ENCODE data around the gene HRH3.

Gene HRH3

DNA sequence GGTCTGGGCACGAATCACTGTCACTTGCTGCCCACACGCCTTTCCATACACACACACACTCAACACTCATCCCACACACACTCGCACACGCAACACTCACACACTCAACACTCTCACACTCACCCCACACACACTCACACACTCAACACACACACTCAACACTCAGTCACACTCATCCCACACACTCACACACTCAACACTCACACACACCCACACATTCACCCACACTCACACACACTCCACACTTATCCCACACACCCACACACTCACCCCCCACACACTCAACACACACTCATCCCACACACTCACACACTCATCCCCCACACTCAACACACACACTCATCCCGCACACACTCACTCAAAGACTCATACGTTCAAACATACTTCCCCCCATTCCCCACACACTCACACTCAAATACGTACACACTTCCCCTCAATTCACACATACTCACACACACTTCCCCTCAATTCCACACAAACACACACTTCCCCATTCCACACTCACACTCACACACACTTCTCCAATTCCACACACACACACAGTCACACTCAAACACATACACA, 9.0 kb upstream of the HRH3 start:
- DNase-seq, result no peak

DNA sequence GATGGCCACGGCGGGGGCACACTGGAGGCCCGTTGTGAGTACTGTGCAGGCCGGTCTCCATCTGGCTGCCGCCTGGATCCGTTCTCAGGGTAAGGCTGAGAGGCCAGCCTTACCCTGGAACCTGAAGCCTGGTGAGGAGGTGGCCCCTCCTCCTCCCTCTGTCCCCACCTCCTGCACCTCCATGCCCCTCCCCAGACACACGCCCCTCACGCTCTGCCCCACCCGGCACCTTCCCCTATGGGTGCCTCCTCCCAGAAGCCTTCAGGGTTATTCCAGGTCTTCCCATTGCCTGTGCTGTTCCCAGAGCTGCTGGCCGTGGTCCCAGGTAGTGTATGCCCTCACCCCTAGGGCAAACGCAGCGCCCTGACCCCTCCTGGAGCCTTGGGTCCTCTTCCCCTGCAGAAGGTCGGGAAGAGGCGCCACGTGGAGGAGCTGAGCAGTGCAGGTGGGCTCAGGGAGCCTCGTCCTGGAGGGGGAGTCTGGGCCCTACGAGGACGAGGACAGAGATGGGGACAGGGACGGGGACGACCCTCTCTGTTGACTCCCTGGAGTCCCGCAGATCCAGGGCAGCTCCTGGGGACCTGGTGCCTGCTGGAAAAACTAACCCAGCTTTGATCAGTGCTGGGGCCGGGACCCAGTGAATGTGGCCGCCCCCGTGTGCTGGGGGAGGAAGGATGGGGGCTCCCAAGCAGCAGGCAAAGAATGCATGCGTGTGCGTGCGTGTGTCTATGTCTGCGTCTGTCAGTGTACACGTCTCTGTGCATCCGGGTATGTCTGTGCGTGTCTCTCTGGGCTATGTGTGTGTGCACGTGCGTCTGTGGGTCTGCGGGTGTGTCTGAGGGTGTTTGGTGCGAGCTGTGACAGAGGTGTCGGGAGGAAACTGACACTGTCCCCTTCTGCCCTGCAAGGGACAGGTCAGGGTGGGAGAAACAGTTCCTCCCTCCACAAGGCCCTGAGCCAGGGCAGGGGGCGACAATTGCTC, 8.2 kb upstream of the HRH3 start:
- DNase-seq, result peak; percentile 57

DNA sequence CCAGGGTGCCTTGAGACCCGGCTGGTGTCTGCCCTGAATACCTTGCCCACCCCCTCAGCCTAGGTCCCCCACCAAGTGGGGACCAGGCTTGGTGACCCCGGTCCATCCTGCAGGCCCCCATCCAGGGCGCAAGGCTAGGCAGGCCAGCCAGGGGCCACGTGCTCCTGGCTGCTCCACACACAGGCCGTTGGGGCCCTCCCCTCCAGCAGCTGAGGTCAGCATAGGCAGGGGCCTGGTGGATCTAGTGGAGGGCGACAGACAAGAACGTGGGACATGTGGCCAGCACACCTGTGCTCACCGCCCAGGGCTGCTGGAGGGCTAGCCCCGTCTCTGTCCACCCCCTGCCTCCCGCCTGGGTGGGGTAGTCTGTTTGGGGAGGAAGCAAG, 7.5 kb upstream of the HRH3 start:
- DNase-seq, result no peak

DNA sequence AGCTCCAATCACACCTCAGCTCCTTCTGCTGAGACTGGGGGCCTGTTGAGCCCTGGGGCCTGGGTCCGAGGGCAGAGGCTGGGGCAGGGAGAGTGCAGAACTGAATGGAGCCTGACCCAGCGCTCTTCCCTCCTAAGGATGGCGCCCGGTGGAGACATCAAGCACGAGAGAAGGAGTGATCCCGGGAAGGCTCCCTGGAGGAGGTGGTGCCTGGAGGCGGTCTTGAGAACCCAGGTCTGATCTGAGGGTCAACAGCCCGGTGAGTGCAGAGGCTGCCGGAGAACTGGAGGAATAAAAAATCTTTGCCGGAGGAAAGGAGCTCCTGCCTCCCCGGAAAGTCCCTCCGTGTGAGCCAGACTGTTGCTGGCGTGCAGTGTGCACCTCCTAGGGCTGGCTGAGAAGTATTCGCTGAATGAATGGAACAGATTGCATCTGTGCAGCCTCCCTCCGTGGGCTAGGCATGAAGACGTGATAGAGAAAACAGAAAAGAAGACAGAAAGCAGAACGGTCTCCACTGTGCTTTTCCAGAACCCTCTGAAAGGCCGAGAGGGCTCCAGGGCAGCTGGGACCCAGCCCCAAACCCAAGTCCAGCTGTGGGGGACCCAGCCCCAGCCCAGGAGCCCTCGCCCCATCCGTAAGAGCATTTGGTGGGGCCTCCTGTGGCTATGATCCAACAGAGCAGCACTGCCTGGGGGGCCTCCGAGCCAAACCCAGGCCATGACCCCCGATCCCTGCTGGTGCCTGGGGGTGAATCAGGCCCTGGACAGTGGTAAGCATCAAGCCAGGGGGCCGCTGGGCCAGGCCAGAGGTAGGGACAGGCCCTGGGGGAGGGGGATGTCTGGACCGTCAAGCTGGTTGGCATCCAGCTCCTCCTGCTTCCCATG, 6.9 kb upstream of the HRH3 start:
- DNase-seq, result no peak

DNA sequence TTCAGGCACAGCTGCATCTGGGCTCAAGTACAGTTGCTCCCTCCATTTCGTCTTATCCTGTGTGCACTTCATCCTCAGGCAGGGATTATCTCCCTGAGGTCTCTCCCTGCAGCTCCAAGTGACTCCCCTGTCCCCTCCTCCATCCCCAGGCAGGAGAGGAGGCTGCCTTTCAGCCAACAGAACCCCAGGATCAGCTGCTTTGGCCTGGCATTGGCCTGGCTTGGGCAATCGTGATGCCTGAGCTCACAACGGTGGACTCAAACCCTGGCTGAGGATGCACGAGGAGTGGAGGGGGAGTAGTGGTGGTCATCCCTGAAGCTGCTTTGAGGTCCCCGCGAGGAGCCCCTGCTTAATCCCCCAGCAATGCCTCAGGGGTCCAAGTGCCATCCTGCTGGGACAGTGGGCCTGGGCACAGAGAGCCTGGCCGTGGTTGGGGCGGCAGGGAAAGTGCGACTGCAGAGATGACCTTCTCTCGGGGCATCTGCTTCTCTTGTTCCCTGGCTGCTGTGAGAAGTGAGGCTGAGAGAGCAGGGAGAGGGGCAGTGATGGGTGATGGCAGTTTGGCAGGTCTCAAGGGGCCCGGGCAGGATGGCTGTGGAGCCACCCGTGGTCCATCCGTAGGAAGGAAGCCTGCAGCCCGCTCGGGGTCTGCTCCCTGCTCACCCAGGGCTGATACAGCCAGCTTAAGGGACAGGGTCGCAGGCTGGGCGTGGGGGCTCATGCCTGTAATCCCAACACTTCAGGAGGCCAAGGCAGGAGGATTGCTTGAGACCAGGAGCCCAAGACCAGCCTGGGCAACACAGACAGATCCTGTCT, 6.0 kb upstream of the HRH3 start:
- no peak for DNase-seq

DNA sequence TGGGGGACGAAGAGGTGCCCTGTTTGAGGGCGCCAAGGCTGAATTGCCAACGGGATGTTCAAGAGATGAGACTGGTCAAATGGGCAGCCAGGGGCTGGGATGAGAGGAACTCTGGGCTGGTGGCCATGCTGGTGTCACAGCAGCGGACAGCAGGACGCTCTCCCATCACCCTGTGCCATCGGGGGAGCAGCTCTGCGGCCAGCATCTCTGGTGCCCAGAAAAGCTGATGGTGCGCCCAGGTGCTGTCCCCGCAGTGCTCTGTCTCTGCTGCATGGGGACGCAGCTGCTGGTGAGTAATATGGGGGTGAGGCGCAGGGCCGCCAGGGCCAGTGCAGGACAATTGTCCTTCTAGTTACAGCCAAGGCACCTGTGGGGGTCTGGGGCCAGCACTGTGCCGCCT, 4.9 kb upstream of the HRH3 start:
- no peak for DNase-seq

DNA sequence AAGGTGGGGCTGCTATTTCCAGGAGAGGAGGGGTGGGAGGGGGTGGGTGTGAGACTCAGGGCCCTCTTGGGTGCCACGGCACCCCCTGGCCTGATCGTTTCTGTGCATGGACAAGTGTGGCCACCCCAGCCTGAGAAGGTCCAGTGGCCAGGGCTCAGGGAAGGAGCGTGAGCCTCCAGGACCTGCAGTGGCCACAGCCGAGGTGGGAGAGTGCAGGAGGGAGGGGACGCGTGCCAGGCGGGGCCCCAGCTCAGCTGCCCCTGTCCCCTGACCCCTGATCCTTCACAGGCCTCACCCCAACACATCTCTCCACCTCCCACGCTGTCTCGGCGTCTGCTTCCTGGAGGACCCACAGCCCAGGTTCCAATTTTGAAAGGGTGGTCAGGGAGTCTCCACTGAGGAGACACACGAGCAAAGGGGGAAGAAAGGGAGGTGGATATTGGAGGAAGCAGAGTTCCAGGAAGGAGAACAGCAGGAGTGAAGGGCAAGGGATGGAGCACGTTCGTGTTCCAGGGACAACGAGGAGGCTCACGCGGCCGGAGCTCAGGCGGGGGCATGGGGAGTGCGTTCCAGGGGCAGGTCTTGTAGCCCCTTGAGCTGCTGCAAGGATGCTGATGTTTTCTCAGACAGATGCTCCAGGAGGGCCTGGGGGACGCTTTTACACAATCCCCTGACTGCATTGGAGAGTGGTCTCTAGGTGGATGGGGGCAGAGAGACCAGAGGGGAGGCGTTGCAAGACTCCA, 4.2 kb upstream of the HRH3 start:
- no peak for DNase-seq

DNA sequence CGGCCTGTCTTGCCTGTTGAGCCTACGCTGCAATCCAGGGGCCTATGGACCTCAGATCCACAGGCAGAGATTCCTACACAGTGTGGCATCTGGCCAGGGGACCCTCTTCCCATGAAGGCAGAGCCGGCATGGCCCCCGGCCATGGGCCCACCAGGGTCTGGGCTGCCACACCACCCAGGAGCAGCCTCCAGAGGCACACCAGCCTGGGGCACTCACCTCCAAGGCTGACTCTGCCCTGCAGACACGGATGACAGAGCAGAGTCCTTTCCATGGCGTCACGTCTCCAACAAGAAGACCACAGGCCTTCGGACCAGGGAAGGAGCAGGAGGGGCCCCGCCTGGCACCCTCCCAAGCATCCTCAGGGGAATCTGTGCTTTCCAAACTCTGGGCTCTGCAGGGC, 3.5 kb upstream of the HRH3 start:
- no peak for DNase-seq

DNA sequence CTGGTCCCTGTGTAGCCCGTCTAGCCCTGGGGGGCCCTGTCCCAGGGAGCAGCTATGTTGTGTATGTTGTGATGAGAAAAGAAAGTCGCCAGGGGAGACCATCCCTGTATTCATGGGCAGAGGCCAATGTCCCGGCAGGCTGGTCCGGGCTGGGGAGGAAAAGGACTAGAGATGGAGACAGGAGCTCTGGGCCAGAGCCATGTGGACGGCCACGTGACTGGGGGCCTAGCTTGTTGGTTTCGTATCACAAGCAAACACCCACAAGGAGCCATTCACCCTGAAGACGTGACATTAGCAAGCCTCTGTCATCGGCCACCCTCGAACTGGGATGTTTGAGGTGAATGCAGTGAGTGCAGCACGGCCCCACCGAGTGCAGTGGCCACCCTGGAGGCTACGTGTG, 2.9 kb upstream of the HRH3 start:
- DNase-seq, result no peak

DNA sequence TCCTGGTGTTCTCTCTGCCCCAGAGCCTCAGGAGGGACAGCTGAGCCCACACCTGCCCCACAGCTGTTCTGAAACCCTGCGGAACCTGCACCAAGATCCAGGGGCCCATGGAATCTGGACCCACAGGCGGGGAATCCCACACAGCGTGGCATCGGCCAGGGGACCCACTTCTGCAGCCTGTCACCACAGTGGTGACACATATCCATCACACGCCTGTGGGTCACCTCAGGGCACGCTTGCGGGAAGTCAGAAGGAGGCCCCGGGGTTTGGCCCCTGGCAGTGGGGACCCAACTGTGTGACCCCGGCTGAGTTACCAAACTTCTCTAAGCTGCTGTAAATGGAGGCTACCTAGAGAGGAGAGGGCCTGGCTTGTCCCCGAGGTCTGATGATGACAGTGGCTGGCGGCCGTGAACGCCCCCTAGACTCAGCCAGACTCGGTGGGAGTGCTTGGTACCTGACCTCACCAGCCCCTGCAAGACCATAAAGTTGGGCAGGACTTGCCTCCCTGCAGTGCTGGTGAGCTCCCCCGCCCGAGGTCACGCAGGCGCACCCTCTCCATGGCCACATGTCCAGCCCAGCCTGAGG, 2.3 kb upstream of the HRH3 start:
- no peak for DNase-seq

DNA sequence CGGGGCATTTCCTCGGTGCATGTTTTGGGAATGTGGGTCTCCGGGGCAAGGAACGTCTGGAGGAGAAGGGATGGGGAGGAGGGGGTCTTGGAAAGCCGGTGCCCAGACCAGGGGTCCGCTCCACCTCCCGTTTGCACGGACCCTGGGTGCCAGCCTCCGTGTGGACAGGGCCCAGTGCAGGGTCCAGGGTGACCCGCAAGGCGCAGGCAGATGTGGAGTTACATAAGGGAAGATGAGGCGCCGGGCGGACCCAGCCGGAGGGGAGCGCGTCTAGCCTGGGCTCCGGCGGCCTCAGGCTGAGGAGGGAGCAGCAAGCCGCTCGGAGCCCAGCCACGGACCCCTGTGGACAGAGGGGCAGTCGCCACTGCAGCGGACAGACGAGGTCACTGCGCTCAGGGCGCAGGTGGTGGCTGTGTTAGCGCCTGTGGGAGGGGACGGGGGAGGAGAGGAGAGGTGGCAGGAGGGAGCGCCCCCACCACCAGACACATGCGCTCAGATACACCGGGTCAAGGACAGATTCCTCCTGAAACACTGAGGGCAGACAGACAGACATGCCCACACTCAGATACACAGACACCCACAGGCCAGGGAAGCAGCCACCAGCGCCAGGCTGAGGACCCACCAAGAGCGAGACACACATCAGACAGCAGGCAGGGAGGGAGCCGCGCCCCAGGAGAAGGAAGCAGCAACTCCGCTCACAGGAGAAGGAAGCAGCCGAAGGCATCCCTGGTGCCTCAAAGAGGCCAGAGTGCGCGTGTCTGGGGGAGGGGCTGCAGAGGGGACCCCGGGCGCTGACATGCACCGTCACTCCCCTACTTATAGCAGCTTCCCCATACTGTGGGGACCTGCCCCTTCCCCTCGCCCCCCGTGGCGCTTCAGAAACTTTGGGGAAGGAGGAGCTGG, 839 bp upstream of the HRH3 start:
- DNase-seq, result peak; percentile 82

DNA sequence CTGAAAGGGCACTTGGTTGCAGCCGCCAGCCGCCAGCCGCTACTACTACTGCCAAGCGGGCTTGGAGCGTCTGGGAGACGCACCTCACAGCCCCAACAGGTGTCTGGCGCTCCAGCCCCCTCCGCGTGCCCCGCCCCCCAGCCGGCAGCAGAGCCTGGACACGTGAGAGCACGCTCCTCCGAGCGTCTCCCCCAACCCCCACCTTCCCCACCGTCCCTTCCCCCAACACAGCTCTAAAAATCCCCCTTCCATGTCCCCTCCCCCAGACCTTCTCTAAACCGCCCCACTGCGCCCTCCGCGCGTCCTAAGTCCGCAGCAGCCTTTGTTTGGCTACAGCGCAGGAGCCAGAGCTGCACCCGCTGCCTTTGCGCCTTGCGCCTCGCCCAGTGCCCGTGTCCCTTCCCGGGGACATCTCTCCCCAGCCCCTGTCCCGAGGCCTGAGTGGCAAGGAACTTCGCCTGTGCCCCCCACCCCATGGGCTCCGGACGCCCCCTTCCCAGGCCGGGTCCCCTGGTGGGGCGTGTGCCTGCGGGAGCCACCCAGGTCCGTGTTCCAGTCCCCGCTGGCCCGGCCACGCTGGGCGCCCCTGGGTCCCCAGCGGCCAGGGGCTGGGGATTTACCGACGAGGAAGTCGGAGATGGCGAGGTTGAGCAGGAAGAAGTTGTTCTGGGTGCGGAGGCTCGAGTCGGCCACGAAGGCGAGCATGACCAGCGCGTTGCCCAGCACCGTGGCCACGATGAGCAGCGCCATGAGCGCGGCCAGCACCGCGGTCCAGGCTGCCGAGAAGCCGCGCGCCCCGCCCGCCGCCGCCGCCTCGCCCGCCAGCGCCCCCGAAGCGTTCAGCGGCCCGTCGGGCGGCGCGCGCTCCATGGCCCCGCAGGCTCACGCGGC, 732 bp downstream of the HRH3 start:
- DNase-seq, result peak; percentile 72

DNA sequence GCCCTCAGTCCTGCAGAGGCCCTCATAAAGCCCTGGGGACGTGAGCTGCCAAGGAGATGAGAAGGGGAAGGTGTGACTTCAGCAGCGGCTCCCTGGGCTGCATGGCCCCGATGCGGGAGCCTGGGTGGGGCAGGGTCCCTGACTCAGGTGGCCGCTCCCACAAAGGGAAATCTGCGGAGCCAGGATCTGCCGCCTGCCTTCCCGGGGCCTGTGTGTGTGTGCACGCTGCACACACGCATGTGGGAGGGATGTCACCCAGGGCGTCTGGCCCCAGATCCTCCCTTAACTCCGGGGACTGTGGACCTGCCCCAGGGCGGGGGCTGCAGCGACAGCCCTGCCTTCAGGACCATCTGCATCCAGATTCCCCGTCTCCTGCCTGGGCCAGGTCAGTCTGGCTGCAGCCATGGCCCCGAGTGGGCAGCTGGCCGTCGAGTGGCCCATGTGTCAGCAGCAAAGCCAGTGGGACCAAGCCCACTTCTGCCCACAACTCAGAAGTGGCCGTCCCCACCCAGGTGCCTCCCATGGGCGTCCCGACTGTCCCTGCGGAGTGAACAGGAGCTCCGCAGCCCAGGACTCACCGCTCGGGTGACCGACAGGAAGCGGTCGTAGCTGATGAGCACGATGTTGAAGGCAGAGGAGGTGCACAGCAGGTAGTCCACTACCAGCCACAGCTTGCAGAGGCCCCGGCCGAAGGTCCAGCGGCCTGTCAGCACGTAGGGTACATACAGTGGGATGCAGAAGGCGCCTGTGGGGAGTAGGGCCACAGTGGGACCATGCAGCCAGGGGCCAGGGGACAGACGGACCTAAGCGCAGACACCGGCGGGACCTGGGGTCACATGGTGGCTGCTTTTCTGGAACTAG, 1.9 kb downstream of the HRH3 start:
- DNase-seq, result no peak

DNA sequence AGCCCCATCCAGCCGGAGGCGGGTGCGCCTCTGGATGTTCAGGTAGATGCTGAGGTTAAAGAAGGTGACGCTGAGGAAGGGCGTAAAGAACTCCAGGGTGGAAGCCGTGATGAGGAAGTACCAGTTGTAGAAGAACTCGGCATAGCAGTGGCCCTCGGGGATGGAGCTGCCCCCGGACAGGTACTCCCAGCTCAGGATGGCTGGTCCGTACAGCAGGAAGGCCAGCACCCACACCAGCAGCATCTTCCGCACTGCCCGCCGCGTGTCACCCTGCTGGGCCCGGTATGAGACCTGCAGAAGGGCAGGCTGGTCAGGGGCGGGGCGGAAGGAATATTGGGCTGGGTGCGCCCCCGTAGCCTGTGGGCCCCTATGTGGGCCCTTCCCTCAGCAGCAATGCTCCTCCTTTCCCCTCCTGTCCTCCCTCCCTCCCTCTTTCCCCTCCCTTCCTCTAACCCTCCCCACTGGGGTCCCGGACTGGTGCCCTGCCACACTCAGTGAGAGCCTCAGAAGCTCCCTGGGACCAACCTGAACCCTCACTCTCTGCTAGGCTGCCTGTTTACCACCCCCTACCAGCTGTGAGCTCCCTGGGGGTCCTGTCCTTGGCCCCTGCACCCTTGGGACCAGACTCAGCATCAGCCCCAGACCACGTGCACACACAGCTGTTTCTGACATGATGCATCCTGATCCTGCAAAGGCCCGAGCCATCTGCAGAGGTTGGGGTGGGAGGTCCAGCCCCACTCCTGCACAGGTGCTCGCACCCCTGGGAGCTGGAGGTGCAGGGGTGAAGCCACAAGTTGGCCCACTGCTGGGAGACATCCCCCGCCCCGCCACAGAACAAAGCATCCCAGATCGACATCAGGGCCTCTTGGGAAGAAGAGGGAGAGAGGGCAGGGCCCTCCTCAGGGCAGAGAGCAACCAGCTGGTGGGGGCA, 3.2 kb downstream of the HRH3 start:
- DNase-seq, result no peak

DNA sequence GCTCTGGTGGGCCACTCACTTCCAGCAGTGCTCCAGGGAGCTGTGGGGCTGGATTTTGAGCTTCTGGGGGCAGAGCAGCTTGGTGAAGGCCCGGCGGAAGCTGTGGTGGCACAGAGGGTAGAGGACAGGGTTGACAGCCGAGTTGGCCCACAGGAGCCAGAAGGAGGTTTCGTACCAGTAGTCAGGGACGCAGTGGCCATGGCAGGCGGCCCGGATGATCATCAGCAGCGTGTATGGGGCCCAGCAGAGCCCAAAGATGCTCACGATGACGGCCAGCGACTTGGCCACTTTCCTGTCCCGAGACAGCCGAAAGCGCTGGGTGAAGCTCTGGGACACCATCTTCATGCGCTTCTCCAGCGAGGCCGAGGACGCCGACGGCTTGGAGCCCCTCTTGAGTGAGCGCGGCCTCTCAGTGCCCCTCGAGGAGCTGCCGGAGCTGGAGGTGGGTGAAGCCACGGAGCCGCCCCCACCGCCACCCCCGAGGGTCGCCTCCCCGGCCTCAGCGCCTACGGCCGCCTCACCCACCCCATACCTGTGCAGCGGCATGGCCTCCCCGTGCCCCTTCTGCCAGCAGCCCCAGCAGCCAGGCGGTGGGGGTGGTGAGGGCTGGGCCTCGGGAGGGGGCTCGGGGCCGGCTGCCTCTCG, 4.0 kb downstream of the HRH3 start:
- DNase-seq, result no peak
